Fibroblast of pulmonary artery (primary cell): ENCODE measurements around the gene TAF1D.
"Not testable (repeated sequence)": the region's sequence is repeated elsewhere in the genome, so short reads cannot be mapped to it uniquely, and the experiment has no call there.

ENCODE experiments used
- DNase-seq: peaks from one replicate; pipeline ENCODE4 v3.0.0-alpha.2; 2010; ENCODE audit warnings: low read depth
- H3K4me3 ChIP-seq: replicated peaks from 2 replicates; pipeline ENCODE4 v1.5.1; 2011; ENCODE audit warnings: low read depth, mild to moderate bottlenecking, control low read depth, low read length, moderate library complexity
- CTCF ChIP-seq: IDR thresholded peaks from 2 replicates; pipeline ENCODE4 v1.5.1; 2011; ENCODE audit warnings: mild to moderate bottlenecking, control low read depth, low read length, inconsistent platforms; ENCODE audit errors: missing control alignments

Gene TAF1D

GRCh38 chr11:93761910-93762309 lies 20.6 kb upstream of the TAF1D start:
- no peak for TF ChIP-seq CTCF
- DNase-seq, result no peak
- H3K4me3 ChIP-seq, result no peak overlapping the region

GRCh38 chr11:93759123-93759522 lies 17.8 kb upstream of the TAF1D start:
- DNase-seq, H3K4me3 ChIP-seq: not testable (repeated sequence)

GRCh38 chr11:93757924-93758865 lies 16.9 kb upstream of the TAF1D start:
- H3K4me3 ChIP-seq, result no peak overlapping the region
- TF ChIP-seq CTCF, result no peak
- no peak for DNase-seq

- H3K4me3 ChIP-seq, result no peak overlapping the region
- TF ChIP-seq CTCF, result no peak
- DNase-seq, result no peak
Observed at GRCh38 chr11:93757301-93757700, 16.0 kb upstream of the TAF1D start.

DNA sequence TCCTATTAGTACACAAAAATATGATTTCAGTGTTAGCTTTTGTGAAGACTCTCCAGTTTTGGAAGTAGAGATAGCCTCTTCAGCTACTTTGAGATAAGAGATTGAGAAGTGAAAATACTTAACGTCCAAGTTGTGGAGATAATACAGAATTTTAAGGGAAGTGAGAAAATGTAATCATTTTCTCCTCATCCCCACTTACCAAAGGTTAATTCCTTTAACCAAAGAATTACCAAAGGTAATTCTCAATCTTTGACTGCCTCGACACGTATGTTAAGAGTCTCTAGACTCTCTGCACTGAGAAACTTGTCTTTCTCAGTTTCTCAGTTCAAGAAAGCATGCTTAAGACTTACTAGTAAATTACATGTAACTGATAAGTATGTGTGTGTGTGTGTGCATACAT lies 15.5 kb upstream of the TAF1D start:
- no peak for DNase-seq
- no peak overlapping the region for H3K4me3 ChIP-seq
- no peak for TF ChIP-seq CTCF

- TF ChIP-seq CTCF, result no peak
- DNase-seq, result no peak
- no peak overlapping the region for H3K4me3 ChIP-seq
Observed at GRCh38 chr11:93753241-93753640, 11.9 kb upstream of the TAF1D start.

DNA sequence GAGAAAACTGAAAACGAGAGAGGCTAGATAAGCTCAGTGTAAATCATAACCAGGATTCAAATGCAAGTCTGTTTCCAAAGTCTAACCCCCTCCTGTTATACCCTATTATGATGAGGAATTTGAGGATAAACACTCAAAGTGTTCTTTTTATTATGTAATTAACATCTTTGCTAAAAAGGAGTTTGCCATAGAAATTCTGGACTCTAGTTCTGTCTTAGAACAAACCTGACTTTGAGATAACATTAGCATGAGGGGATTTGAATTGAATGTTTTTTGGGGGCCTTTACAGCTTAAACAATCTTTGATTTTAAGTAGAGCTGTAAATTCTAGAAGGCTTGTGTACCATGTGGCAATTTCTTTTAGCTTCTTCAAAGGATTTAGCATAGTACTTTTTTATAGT lies 9.7 kb upstream of the TAF1D start:
- no peak for TF ChIP-seq CTCF
- no peak overlapping the region for H3K4me3 ChIP-seq
- no peak for DNase-seq
